ENCODE measurements around the gene ZGRF1. TPM values are rescaled to one million over a fixed set of nuclear protein-coding genes. Genes with fewer than 3 reads are reported as not detected.

Gene ZGRF1
- total and polyA plus RNA-seq, 10 of the 15 experiments (the other 5 are each of a cell fraction or from before 2014, with no cell fraction given): 8.5 to 32.1 (median 20.1) TPM

GRCh38 chr4:112517067-112517634 lies 119.6 kb downstream of the ZGRF1 start (continued):
- TF ChIP-seq ZBTB11 (CRISPR knock-in tag; IDR thresholded peaks at IDR 0.05) (no peak), EED (IDR thresholded peaks at IDR 0.05; ENCODE audit: low read depth) (0 out of 2 replicates have a peak, but pooled peaks have one; percentile 48), GATAD2B (conservative IDR thresholded peaks at IDR 0.05; ENCODE audit: low read depth) (peak; percentile 77; the same call in 1 of the 2 replicates), POU2F2 (IDR thresholded peaks at IDR 0.05; ENCODE audit: borderline replicate concordance, low read depth, low read length) (peak; percentile 17; the same call in 1 of the 3 replicates), MEF2B (IDR thresholded peaks at IDR 0.05; ENCODE audit: partially characterized antibody, poor library complexity, severe bottlenecking) (peak; percentile 99), RUNX3 (IDR thresholded peaks at IDR 0.05; ENCODE audit: low read length) (no peak), IKZF2 (IDR thresholded peaks at IDR 0.05) (peak in 1 of 2 experiments; percentile 57; a peak in 2 of 4 replicates), ZBTB40 (IDR thresholded peaks at IDR 0.05; ENCODE audit: borderline replicate concordance) (no peak), ZBED1 (IDR thresholded peaks at IDR 0.05; ENCODE audit: borderline replicate concordance) (no peak; the same call in 1 of the 2 replicates), NR2F1 (conservative IDR thresholded peaks at IDR 0.05) (peak; percentile 76), ZBTB4 (CRISPR knock-in tag; IDR thresholded peaks at IDR 0.05) (no peak), RELB (IDR thresholded peaks at IDR 0.05; ENCODE audit: low read depth) (peak; percentile 38; the same call in 1 of the 2 replicates), CHD4 (IDR thresholded peaks at IDR 0.05) (no peak), ZNF274 (IDR thresholded peaks at IDR 0.05; ENCODE audit: insufficient read depth, insufficient read length) (no peak), MAX (IDR thresholded peaks at IDR 0.05; ENCODE audit: low read depth, low read length) (no peak), EZH2 (IDR thresholded peaks at IDR 0.05; ENCODE audit: borderline replicate concordance, control insufficient read depth, low read depth, low read length) (no peak), MTA2 (IDR thresholded peaks at IDR 0.05; ENCODE audit: low read depth) (peak; percentile 64; the same call in 1 of the 2 replicates)

Measured in GM12878 (cell line).